Measurements from ENCODE around the gene HDAC1. TPM values are rescaled to one million over a fixed set of nuclear protein-coding genes. Genes with fewer than 3 reads are reported as not detected.

HDAC1 gene
- total and polyA plus RNA-seq, 2 of the 13 experiments (the other 11 are each of a cell fraction or from before 2014, with no cell fraction given), result 93.5 to 189 TPM

- TF ChIP-seq ZNF30 (CRISPR knock-in tag; IDR thresholded peaks at IDR 0.05), result no peak
- TF ChIP-seq AFF4 (CRISPR knock-in tag; IDR thresholded peaks at IDR 0.05), result no peak
- no peak for TF ChIP-seq CENPBD1 (CRISPR knock-in tag; IDR thresholded peaks at IDR 0.05; ENCODE audit: borderline replicate concordance, low read depth)
- TF ChIP-seq SSRP1 (CRISPR knock-in tag; IDR thresholded peaks at IDR 0.05), result 0 out of 2 replicates have a peak, but pooled peaks have one; percentile 40
- TF ChIP-seq PREB (CRISPR knock-in tag; IDR thresholded peaks at IDR 0.05), result no peak
- no peak for TF ChIP-seq ZNF512 (CRISPR knock-in tag; IDR thresholded peaks at IDR 0.05)
- TF ChIP-seq HMG20B (CRISPR knock-in tag; conservative IDR thresholded peaks at IDR 0.05), result peak; percentile 82; the same call in 1 of the 2 replicates
- peak; percentile 16; the same call in 1 of the 2 replicates for TF ChIP-seq KMT2B (CRISPR knock-in tag; IDR thresholded peaks at IDR 0.05)
- no peak for TF ChIP-seq HMGXB4 (CRISPR knock-in tag; IDR thresholded peaks at IDR 0.05; ENCODE audit: borderline replicate concordance in 1 of 2, low read depth in 1 of 2)
- TF ChIP-seq FOXM1 (CRISPR knock-in tag; IDR thresholded peaks at IDR 0.05), result no peak
- 0 out of 2 replicates have a peak, but pooled peaks have one; percentile 49 for TF ChIP-seq POGZ (CRISPR knock-in tag; IDR thresholded peaks at IDR 0.05)
- TF ChIP-seq ZNF431 (CRISPR knock-in tag; IDR thresholded peaks at IDR 0.05; ENCODE audit: borderline replicate concordance, low read depth), result no peak
- TF ChIP-seq ZNF317 (CRISPR knock-in tag; IDR thresholded peaks at IDR 0.05), result peak; percentile 86
- no peak for TF ChIP-seq ZNF598 (CRISPR knock-in tag; IDR thresholded peaks at IDR 0.05; ENCODE audit: borderline replicate concordance)
- no peak for TF ChIP-seq PHF20 (CRISPR knock-in tag; IDR thresholded peaks at IDR 0.05)
These were observed 29.9 kb downstream of the HDAC1 start (continued) for GRCh38 chr1:32321712-32322291.

Data from HepG2 (cell line).